NCI-H345 treated with DMSO at 0.1 percent for 48 hours (cell line): ENCODE measurements around the gene CEP89.
"Not testable (repeated sequence)": the region's sequence is repeated elsewhere in the genome, so short reads cannot be mapped to it uniquely, and the experiment has no call there.

Experiments used
- DNase-seq: peaks from one replicate; lab custom pipeline; 2025; ENCODE audit not compliant: unreplicated experiment; lab: John Stamatoyannopoulos, UW

CEP89 gene

DNA sequence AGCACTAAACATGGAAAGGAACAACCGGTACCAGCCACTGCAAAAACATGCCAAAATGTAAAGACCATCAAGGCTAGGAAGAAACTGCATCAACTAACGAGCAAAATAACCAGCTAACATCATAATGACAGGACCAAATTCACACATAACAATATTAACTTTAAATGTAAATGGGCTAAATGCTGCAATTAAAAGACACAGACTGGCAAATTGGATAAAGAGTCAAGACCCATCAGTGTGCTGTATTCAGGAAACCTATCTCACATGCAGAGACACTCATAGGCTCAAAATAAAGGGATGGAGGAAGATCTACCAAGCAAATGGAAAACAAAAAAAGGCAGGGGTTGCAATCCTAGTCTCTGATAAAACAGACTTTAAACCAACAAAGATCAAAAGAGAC lies 123.7 kb downstream of the CEP89 start:
- DNase-seq: not testable (repeated sequence)

DNA sequence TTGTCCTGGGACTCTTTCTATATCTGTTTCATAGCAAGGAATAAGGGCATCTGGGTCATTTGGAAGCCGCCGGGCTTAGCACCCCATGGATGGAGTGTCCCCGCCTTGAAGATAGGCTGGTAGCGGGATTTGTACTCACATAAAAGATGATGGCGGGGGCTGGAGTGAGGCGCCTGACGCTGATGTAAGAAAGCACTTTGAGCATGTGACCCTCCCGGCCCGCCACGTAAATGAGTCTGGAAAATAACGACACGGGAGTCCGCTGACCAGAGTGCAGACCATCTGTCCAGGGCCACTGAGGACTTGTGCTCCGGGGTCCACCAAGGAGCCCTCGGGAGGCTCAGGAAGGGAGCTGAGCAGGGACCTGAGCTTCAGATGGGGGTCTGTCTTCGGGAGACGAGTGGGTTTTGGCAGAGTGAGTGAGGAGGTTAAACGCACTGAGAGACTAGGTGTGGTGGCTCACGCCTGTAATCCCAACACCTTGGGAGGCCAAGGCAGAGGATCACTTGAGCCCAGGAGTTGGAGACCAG lies 128.0 kb downstream of the CEP89 start:
- DNase-seq: no peak

DNA sequence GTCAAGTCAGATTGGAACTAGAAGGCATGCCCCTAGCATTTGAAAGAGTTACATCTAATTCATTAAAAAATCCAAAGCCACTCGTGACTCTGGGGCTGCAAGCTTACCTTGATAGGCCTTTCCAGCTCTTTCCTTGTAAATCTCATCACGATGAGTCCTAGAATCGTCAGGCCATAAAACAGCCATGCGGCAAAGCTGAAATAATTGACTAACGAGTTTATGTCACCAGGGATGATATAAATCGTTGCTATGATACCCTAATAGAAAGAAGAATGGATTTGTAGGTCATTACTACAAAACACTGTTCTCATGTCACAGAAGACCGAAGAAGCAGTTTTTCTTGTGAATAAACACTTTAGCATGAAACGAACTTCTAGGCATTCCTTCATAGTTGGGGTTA lies 129.7 kb downstream of the CEP89 start:
- no peak for DNase-seq

DNA sequence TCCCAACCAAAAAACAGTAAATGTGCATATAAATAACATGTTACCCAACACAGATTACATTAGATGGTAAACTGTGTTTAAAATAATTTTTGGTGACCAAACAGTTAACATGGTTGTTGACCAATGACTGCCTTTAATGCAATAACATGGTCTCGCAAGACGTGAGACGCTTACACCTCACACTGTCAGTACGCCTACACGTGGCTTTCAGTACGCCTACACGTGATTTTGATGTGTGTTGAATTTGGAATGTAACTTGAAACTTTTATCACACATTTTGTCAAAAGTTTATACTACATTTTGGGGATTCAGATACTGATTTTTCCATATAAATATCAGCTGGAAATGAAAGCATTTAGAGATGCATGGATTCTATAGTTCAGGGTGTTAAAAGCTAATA lies 134.2 kb downstream of the CEP89 start:
- no peak for DNase-seq

DNA sequence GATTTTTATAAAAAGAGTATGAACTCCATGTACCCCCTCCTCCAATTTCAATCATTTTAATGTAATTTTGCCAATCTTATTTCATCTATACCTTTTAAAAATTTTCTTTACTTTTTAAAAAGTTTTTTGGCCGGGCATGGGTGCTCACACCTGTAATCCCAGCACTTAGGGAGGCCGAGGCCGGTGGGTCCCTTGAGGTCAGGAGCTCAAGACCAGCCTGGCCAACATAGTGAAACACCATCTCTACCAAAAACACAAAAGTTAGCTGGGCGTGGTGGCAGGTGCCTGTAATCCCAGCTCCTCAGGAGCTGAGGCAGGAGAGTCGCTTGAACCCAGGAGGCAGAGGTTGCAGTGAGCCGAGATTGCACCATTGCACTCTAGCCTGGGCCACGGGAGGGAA lies 138.4 kb downstream of the CEP89 start:
- not testable (repeated sequence) for DNase-seq

DNA sequence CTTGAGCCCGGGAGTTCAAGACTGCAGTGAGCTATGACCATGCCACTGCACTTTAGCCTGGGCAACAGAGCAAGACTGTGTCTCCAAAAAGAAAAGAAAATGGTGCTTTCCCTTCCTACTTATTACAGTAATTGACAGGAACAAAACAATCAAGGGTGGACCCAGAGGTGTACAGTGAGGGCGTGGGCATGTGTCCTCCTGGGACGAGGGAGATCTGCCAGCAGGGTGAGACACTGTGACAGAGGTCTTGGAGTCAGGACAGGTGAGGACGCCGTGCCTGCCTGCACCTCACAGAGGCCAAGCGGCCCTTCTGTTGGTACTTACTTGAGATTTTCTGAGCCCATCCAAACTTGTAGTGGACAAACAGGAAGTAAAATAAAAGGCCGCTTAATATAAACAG lies 138.9 kb downstream of the CEP89 start:
- not testable (repeated sequence) for DNase-seq

DNA sequence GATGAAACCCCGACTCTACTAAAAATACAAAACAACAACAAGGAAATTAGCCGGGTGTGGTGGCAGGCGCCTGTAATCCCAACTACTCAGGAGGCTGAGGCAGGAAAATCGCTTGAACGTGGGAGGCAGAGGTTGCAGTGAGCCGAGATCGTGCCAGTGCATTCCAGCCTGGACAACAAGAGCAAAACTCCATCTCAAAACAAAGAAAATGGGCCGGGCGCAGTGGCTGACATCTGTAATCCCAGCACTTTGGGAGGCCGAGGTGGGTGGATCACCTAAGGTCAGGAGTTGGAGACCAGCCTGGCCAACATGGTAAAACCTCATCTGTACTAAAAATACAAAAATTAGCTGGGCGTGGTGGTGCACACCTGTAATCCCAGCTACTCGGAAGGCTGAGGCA lies 139.7 kb downstream of the CEP89 start:
- DNase-seq: not testable (repeated sequence)

DNA sequence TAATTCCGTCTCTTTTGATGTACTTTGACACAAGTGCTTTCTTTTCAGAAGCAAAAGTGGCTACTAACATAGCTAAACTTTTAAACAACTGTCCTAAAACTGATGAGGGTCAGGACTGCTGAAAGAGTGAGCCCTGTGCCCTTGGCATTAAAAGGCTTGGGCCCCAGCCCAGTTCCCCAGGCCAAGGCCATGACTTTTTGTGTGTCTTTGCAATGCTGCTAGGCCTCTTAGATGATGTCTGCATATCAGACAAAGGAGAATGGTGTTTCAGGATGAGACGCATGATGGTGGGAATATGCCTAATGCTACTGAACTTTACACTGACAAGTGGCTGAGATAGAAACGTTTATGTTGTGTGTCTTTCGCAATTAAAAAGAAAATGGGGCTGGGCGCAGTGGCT lies 140.1 kb downstream of the CEP89 start:
- DNase-seq: no peak

DNA sequence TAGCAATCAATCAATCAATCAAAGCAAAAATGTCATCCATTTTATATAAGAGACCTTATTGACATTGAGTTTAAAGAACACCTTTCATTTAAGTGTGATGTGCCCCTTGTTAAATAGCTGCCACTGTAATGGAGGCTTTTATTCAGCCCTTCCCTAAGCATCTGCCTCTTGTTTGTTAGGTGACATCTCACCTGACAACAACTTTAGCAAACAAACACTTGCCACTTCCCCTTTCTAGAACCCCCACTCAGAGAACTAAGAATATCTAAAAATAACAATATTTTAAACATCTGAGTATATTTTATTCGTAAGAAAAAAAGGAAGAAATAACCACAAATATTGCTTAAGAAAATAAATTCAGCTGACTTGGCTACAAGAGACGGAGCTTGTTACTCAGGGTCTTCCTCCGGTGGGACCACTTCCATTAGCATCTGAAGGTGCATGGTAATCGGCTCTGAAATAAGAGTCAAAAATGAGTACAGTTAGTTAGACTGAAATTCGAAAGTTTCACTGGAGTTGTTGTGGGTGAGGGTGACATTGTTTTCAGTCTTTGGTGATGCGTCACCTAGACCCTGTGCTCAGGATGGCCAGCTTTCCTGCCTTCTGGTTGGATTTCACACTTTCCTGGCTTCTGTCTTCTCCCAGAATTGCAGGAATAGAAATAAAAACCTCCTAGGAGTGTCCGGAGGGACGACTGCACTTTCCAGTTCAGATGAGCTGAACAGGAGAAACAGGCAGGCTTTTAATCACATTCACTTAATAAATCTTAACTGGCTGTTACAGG lies 141.3 kb downstream of the CEP89 start:
- DNase-seq: no peak

DNA sequence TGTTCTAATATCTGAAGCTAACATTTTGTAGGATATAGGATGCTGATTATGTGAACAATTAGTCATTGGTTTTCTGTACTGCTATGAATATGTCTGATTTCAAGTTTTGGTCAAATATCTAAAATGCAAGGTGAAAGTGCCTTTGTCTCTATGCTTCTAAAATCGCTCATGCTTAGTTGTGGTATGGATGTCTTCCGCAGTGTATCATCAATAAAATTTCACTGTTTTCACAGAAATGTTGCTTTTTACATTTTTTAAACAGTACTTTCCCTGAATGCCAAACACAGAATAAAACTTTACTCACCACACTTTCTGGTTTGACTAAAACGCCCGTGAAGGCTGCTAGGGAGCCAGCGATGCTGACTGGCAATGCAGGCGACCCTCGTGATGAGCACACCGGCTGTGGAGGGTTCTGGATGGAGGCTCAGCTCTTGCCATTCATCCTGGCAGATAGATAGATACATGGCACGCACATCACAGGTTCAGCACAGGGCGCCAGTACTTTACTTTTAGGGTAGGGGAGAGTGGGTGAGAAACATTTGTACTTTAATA lies 142.3 kb downstream of the CEP89 start:
- no peak for DNase-seq

DNA sequence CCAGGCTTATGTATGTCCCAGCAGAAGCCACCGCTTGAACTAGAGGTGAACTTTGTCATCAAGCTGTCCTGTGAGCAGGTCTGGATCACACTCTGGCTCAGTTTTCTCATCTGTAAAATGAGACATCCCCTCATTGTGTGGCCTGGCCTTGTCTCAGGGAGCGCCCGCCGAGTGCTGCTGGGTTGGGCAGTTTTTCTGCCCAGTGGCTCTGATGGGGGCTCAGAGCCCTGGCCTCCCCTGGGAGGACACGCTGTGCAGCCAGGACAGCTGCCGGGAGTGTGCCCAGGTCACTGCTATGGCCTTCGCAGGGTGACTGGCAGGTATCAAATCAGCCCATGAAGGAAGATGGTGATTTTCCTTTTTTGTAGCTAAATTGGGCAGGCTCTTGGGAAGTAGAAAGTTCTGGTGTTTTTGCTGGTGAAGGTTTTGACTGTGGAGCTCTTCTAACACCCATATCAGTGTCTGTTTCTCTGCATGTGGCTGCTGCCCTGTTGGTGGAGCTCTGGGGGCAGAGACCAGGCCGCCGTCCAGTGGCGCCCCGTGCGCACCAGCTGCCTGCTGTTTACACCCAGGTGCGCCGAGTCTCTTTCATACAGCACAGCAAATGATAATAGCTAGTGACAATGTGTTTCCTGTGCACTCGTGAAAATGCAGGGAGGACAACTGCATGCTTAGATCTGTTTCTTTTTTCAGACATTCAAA lies 143.0 kb downstream of the CEP89 start:
- no peak for DNase-seq

DNA sequence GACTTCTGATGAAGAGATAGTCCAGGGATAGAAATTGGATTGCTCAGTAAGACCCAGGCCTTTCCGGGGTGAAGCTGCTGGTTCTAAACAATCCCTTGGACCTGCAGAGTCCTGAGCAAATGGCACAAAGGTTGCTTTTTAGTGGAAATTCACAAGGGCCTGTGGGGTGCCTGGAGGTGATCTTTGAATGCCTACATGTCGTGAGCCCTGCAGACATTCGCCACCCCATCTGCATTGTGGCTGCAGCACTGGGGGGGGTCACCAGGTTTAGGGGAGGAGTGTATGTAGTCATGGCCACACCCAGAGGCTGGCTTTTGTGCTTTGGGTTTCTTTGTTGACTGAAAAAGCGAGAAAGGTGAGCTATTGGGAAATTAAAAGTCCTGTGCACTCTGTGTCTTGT lies 143.6 kb downstream of the CEP89 start:
- no peak for DNase-seq
